Fibroblast of upper back skin (primary cell): Measurements from ENCODE around the gene ETS1.
A peak's percentile ranks its signal among the peaks of the same experiment; 100 is the strongest.

Experiments used
- DNase-seq: peaks from one replicate; pipeline ENCODE4 v3.0.0-alpha.2; 2013

The ETS1 gene

GRCh38 chr11:128422576-128423370, 164.6 kb downstream of the ETS1 start:
- DNase-seq = no peak

- DNase-seq = peak; percentile 62
Observed at GRCh38 chr11:128421577-128422330, 165.6 kb downstream of the ETS1 start.

- peak; percentile 80 for DNase-seq
Observed at GRCh38 chr11:128420951-128421350, 166.4 kb downstream of the ETS1 start.

- DNase-seq = peak; percentile 49
Observed at GRCh38 chr11:128420265-128420664, 167.1 kb downstream of the ETS1 start.

- no peak for DNase-seq
Observed at GRCh38 chr11:128419012-128419767, 168.2 kb downstream of the ETS1 start.

- peak; percentile 92 for DNase-seq
Observed at GRCh38 chr11:128417607-128418324, 169.6 kb downstream of the ETS1 start.

GRCh38 chr11:128416976-128417375, 170.4 kb downstream of the ETS1 start:
- DNase-seq = no peak

- no peak for DNase-seq
Observed at GRCh38 chr11:128415539-128415938, 171.8 kb downstream of the ETS1 start.

GRCh38 chr11:128412847-128413791, 174.2 kb downstream of the ETS1 start:
- no peak for DNase-seq

- no peak for DNase-seq
Observed at GRCh38 chr11:128411812-128412211, 175.5 kb downstream of the ETS1 start.

GRCh38 chr11:128411150-128411549, 176.2 kb downstream of the ETS1 start:
- DNase-seq = no peak

GRCh38 chr11:128409476-128409875, 177.9 kb downstream of the ETS1 start:
- DNase-seq = peak; percentile 95
